DND-41 (cell line): Measurements from ENCODE around the gene LMLN.

Source experiments
- ATAC-seq: fragments of 200-7000 bp; cut with Tn5 transposase; 3 replicates; pipeline ENCODE4 v1.9.1; 2021; ENCODE audit warnings: low read depth; ENCODE audit not compliant: insufficient read depth
- DNase-seq: peaks from one replicate; pipeline ENCODE4 v3.0.0-alpha.2; 2020
- H2AFZ ChIP-seq: 2 replicates; pipeline ENCODE4 v1.6.0; 2012; ENCODE audit warnings: low read depth, low read length
- H3K27ac ChIP-seq: 2 replicates; pipeline ENCODE4 v1.5.1; 2012; ENCODE audit warnings: low read length, inconsistent platforms
- H3K27me3 ChIP-seq: fragments of 200-600 bp; sonication (generic); 2 replicates; pipeline ENCODE4 v1.6.0; 2012; ENCODE audit warnings: low read length, mild to moderate bottlenecking, inconsistent platforms; ENCODE audit not compliant: insufficient read depth, poor library complexity
- H3K36me3 ChIP-seq: 2 replicates; pipeline ENCODE4 v1.5.1; 2012; ENCODE audit warnings: low read length, inconsistent platforms; ENCODE audit not compliant: insufficient read depth
- H3K4me1 ChIP-seq: 2 replicates; pipeline ENCODE4 v1.5.1; 2012; ENCODE audit warnings: mild to moderate bottlenecking, low read length; ENCODE audit not compliant: insufficient read depth
- H3K4me2 ChIP-seq: 2 replicates; pipeline ENCODE4 v1.6.0; 2012; ENCODE audit warnings: mild to moderate bottlenecking, moderate library complexity, low read length, inconsistent platforms; ENCODE audit not compliant: insufficient read depth
- H3K4me3 ChIP-seq, 2 experiments: fragments of 200-600 bp in 1 of 2; shearing (Covaris generic) in 1 of 2; 2 replicates each; pipeline ENCODE4 v1.5.1; 2012 to 2016; ENCODE audit warnings: inconsistent platforms in 2 of 2, low read length in 2 of 2, mild to moderate bottlenecking in 2 of 2, low read depth in 1 of 2, moderate library complexity in 1 of 2
- H3K79me2 ChIP-seq: 2 replicates; pipeline ENCODE4 v1.6.0; 2012; ENCODE audit warnings: low read length, inconsistent platforms; ENCODE audit not compliant: insufficient read depth
- H3K9ac ChIP-seq: 2 replicates; pipeline ENCODE4 v1.6.0; 2012; ENCODE audit warnings: low read depth, mild to moderate bottlenecking, inconsistent platforms, low read length, moderate library complexity
- H3K9me3 ChIP-seq: 2 replicates; pipeline ENCODE4 v1.5.1; 2012; ENCODE audit warnings: low read length, moderate library complexity, mild to moderate bottlenecking, inconsistent platforms; ENCODE audit not compliant: insufficient read depth, severe bottlenecking
- H4K20me1 ChIP-seq: 2 replicates; pipeline ENCODE4 v1.6.0; 2012; ENCODE audit warnings: low read length; ENCODE audit not compliant: insufficient read depth
- CTCF ChIP-seq: IDR thresholded peaks from 2 replicates; pipeline ENCODE4 v1.5.1; 2012; ENCODE audit warnings: borderline replicate concordance, low read length, moderate library complexity, mild to moderate bottlenecking; ENCODE audit not compliant: poor library complexity, severe bottlenecking; ENCODE audit errors: extremely low read depth
- EZH2 ChIP-seq: IDR thresholded peaks from 3 replicates; pipeline ENCODE4 v1.6.1; 2012; ENCODE audit warnings: borderline replicate concordance, low read depth, mild to moderate bottlenecking, moderate library complexity, low read length, inconsistent platforms; ENCODE audit not compliant: severe bottlenecking

The LMLN gene

GRCh38 chr3:198088421-198088955, 128.5 kb downstream of the LMLN start:
- DNase-seq (no peak), ATAC-seq (no peak)
- Histone ChIP-seq H3K79me2 (no peaks in the 10 kb centered on the region), H3K4me2 (no peak overlapping the region), H3K9ac (no peak overlapping the region), H3K27ac (no peak overlapping the region), H3K9me3 (no peaks in the 10 kb centered on the region), H2AFZ (no peak overlapping the region), H3K4me3 (no peak overlapping the region), H3K4me1 (no peaks in the 10 kb centered on the region), H3K27me3 (peaks cover 2% of the 10 kb centered on the region), H3K36me3 (no peaks in the 10 kb centered on the region), H4K20me1 (no peaks in the 10 kb centered on the region)
- no peak for TF ChIP-seq EZH2

- Histone ChIP-seq H3K9me3 (no peaks in the 10 kb centered on the region), H2AFZ (no peak overlapping the region), H3K4me2 (no peak overlapping the region), H3K36me3 (no peaks in the 10 kb centered on the region), H3K27me3 (peaks cover under 1% of the 10 kb centered on the region), H3K4me3 (no peak overlapping the region), H3K79me2 (no peaks in the 10 kb centered on the region), H3K27ac (no peak overlapping the region), H4K20me1 (no peaks in the 10 kb centered on the region), H3K4me1 (no peaks in the 10 kb centered on the region), H3K9ac (no peak overlapping the region)
- no peak for DNase-seq
- TF ChIP-seq CTCF (no peak), EZH2 (no peak)
- ATAC-seq, result no peak
Observed at GRCh38 chr3:198090795-198091332, 130.8 kb downstream of the LMLN start.

- no peak overlapping the region for H3K9ac ChIP-seq
- TF ChIP-seq EZH2 (no peak), CTCF (no peak)
- no peak overlapping the region for H3K27ac ChIP-seq
- no peak overlapping the region for H3K4me2 ChIP-seq
- H3K9me3 ChIP-seq, result no peaks in the 10 kb centered on the region
- no peak overlapping the region for H2AFZ ChIP-seq
- no peaks in the 10 kb centered on the region for H4K20me1 ChIP-seq
- DNase-seq, result no peak
- no peak for ATAC-seq
- no peaks in the 10 kb centered on the region for H3K4me1 ChIP-seq
- H3K79me2 ChIP-seq, result no peaks in the 10 kb centered on the region
- H3K36me3 ChIP-seq, result no peaks in the 10 kb centered on the region
- H3K27me3 ChIP-seq, result no peaks in the 10 kb centered on the region
- H3K4me3 ChIP-seq, result no peak overlapping the region
Observed at GRCh38 chr3:198092276-198092675, 132.3 kb downstream of the LMLN start.

- H3K79me2 ChIP-seq, result no peaks in the 10 kb centered on the region
- no peak overlapping the region for H3K4me3 ChIP-seq
- no peak overlapping the region for H3K27ac ChIP-seq
- no peaks in the 10 kb centered on the region for H4K20me1 ChIP-seq
- ATAC-seq (no peak), DNase-seq (no peak)
- H3K9ac ChIP-seq, result no peak overlapping the region
- no peaks in the 10 kb centered on the region for H3K36me3 ChIP-seq
- H3K4me1 ChIP-seq, result no peaks in the 10 kb centered on the region
- no peak for TF ChIP-seq CTCF
- no peak for TF ChIP-seq EZH2
- H3K4me2 ChIP-seq, result no peak overlapping the region
- H3K27me3 ChIP-seq, result no peaks in the 10 kb centered on the region
- H3K9me3 ChIP-seq, result no peaks in the 10 kb centered on the region
- H2AFZ ChIP-seq, result no peak overlapping the region
Observed at GRCh38 chr3:198093112-198093679, 133.2 kb downstream of the LMLN start.
